Neural progenitor cell (in vitro differentiated cells): ENCODE measurements around the gene CLEC11A.

Source experiments
- CTCF ChIP-seq: fragments of 200-600 bp; sonication (generic); IDR thresholded peaks from 2 replicates; pipeline ENCODE4 v1.5.1; 2017; ENCODE audit warnings: antibody characterized with exemption, mild to moderate bottlenecking
- EZH2 ChIP-seq: fragments of 200-600 bp; sonication (generic); IDR thresholded peaks from 2 replicates; pipeline ENCODE4 v1.6.1; 2017; ENCODE audit warnings: antibody characterized with exemption, mild to moderate bottlenecking, moderate library complexity
- EZH2phosphoT487 ChIP-seq: fragments of 200-600 bp; sonication (generic); IDR thresholded peaks from 2 replicates; pipeline ENCODE4 v1.6.1; 2017; ENCODE audit warnings: antibody characterized with exemption

DNA sequence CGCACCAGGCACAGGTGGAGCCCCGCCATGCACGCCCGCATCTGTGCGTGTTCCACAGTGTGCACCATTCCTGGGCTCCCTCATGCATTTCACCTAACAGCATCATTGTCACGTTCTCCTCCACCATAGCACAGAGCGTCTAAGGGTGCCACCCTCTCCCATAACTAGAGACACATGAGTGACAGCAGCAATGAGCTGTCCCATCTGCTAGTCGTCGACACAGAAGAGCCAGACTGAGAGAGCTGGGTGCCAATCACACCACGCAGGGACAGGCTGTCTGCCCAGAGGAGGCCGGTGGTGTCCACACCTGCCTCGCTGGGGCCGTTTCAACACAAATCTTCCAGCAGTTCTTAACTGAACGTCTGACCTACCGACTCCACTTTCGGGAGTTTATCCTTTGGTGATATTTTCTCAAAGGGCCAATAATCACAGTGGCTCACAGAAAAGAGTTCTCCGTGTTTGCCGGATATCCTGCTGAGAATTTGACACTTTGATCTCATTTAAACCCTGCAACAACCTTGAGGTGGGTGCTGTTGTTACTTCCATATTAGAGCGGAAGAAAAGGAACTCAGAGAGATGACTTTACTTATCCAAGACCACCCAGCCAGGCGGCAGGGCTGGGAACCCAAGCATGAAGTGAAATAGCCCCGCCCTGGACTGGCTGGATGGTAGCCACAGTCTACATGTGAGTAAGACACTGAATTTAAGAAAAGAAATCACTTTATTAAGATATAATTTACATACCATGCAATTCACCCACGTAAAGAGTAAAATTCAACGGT lies 16.2 kb downstream of the CLEC11A start:
- TF ChIP-seq CTCF (no peak), EZH2 (no peak), EZH2phosphoT487 (no peak)
